ENCODE results near the gene RIMBP2.

RIMBP2 gene

DNA sequence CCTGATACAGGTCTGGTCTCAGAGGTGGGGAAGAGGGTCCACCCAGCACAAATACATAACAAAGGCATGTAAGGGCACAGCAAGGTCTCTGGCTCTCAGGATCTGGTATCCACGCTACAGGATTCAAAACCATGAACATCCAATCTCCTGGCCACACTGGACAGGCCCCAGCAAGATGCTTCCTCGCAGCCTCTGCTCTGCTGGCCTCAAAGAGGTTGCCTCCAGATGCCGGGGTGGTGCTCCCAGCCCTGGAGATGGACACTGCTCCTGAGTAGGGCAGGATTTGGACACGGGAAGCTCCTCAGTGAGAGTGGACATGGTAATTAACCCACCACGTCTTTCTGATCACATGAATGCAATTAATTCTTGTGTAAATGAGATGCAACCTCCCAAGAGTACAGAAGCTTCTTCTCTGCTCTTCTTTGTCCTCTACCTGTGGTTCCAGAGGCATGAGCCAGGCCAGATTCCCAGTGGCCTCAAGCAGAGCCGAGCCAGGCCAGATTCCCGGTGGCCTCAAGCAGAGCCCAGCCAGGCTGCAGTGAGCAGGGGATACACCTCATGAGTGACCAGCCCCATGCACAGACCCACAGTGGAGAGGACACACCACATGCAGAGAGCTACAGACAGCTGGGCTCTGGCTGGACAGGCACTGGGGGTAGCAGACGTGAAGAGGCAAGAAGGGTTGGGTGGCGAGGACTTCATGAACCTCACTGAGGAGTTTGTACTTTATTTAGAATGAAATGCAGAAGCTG is 192.1 kb downstream of the RIMBP2 start:
- TF ChIP-seq MYC (IDR thresholded peaks at IDR 0.05; ENCODE audit: low read depth, low read length) (no peak), POLR2A (IDR thresholded peaks at IDR 0.05; ENCODE audit: extremely low read depth, insufficient read length) (no peak)
- TF ChIP-seq, protein P1, sequence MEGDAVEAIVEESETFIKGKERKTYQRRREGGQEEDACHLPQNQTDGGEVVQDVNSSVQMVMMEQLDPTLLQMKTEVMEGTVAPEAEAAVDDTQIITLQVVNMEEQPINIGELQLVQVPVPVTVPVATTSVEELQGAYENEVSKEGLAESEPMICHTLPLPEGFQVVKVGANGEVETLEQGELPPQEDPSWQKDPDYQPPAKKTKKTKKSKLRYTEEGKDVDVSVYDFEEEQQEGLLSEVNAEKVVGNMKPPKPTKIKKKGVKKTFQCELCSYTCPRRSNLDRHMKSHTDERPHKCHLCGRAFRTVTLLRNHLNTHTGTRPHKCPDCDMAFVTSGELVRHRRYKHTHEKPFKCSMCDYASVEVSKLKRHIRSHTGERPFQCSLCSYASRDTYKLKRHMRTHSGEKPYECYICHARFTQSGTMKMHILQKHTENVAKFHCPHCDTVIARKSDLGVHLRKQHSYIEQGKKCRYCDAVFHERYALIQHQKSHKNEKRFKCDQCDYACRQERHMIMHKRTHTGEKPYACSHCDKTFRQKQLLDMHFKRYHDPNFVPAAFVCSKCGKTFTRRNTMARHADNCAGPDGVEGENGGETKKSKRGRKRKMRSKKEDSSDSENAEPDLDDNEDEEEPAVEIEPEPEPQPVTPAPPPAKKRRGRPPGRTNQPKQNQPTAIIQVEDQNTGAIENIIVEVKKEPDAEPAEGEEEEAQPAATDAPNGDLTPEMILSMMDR (IDR thresholded peaks at IDR 0.05; ENCODE audit: low read depth, low read length): no peak
- TF ChIP-seq, protein P2, sequence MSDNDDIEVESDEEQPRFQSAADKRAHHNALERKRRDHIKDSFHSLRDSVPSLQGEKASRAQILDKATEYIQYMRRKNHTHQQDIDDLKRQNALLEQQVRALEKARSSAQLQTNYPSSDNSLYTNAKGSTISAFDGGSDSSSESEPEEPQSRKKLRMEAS (IDR thresholded peaks at IDR 0.05; ENCODE audit: low read depth, low read length): no peak
- no peak overlapping the region for H3K4me3 ChIP-seq (ENCODE audit: low read depth, low read length)
- no peak for DNase-seq (ENCODE audit: low read depth)

DNA sequence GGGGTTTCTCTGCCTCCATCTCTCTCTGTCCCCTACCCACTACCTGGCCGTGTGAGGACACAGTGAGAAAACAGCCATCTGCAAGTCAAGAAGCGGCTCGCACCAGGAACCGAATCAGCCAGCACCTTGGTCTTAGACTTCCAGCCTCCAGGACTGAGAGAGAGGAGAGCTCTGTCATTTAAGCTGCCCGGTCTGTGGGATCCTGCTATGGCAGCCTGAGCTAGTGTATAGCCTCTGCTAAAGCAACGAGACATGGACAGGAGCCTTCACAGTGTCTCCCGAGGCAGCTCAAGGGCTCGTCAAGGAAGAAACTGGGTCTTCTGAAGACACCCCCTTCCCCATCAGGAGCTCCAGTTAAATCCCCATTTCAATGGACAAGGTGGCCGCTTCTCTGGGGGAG is 192.9 kb downstream of the RIMBP2 start:
- H3K4me3 ChIP-seq (ENCODE audit: low read depth, low read length): no peak overlapping the region
- DNase-seq (ENCODE audit: low read depth): no peak
- TF ChIP-seq, protein P1 (IDR thresholded peaks at IDR 0.05; ENCODE audit: low read depth, low read length): no peak

DNA sequence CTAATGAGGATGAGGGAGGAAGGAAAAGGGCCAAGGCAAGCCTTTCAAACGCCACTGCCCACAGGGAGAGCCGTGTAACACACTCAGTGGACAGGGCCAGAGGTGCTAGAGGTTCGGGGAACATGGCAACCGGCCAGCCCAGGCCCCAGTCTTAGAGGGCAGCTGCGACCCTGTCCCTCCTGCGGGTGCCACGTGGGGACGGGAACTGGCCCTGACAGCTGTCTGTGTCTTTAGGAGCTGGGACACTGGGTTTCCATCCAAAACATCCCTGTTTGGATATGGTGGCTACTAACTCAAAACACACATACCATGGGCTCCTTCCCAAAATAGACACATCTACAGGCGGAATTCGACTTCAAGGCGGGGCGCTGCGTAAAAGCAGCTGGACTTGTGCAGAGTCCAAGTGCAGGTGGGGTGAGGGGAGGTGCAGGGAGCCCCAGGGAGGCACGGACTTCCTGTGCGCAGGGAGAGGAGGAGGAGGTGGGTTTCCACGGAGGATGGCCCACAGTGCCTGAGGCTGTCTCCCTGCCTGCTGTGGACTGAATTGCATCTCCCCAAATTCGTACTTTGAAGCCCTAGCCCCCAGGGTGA is 193.8 kb downstream of the RIMBP2 start:
- H3K4me3 ChIP-seq (ENCODE audit: low read depth, low read length): no peak overlapping the region
- DNase-seq (ENCODE audit: low read depth): no peak
- TF ChIP-seq, protein P1 (IDR thresholded peaks at IDR 0.05; ENCODE audit: low read depth, low read length): no peak
- TF ChIP-seq POLR2A (IDR thresholded peaks at IDR 0.05; ENCODE audit: extremely low read depth, insufficient read length) (no peak), MYC (IDR thresholded peaks at IDR 0.05; ENCODE audit: low read depth, low read length) (no peak)
- TF ChIP-seq, protein P2 (IDR thresholded peaks at IDR 0.05; ENCODE audit: low read depth, low read length): no peak

DNA sequence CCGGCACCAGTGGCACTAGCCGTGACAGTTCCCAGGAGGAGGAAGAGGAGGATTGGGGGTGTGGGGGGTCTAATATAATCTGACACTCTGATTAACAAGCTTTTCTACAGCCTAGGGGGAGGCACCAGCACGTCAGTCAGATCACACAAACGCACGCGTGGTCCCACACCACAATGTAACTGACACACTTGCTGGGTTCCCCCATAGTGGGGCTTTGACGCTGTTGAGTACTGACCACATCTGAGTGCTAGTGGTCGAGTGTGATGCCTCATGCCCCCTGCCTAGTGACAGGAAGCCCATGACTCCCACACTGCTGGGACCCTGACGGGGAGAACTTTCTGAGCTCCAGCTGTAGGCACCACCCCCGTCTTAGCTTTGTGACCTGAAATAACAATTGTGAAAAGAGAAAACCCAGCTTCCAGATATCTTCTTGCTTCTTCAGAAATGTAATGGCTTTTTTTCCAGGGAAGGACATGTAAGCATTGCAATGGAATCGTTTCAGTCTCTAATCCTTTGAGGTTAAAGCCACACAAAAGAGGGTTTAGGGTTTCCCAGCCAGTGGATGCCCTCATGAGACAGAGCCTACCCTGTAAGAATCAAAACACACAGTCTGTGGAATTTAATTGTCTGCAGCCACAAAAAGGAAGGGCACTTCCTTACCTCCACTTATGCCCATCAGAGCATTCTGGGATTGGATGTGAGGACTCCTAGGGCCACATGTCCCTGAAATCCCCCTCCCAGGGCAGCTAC is 194.5 kb downstream of the RIMBP2 start:
- TF ChIP-seq MYC (IDR thresholded peaks at IDR 0.05; ENCODE audit: low read depth, low read length) (no peak), POLR2A (IDR thresholded peaks at IDR 0.05; ENCODE audit: extremely low read depth, insufficient read length) (no peak)
- TF ChIP-seq, protein P2 (IDR thresholded peaks at IDR 0.05; ENCODE audit: low read depth, low read length): no peak
- TF ChIP-seq, protein P1 (IDR thresholded peaks at IDR 0.05; ENCODE audit: low read depth, low read length): no peak
- H3K4me3 ChIP-seq (ENCODE audit: low read depth, low read length): no peak overlapping the region
- DNase-seq (ENCODE audit: low read depth): no peak

DNA sequence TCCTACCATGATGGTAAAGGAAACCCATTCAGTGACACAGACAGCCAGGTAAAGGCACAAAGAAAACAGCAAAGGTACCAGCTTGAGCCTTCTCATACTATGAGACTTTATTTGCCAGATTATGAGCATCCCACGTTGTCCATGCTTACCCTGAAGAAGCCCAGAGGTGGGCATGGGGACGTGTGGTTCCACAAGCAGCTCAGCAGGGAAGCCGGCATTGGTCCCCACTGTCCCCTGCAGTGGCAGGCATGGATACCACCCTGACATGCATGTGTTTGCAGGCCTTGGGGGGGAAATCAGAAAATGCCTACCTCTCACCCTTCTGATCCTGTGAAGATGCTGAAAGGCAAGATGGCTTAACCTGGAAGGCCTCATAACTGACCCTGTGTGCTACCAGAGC is 195.3 kb downstream of the RIMBP2 start:
- TF ChIP-seq POLR2A (IDR thresholded peaks at IDR 0.05; ENCODE audit: extremely low read depth, insufficient read length): no peak
- TF ChIP-seq, protein P1 (IDR thresholded peaks at IDR 0.05; ENCODE audit: low read depth, low read length): no peak
- TF ChIP-seq, protein P2 (IDR thresholded peaks at IDR 0.05; ENCODE audit: low read depth, low read length): no peak
- TF ChIP-seq MYC (IDR thresholded peaks at IDR 0.05; ENCODE audit: low read depth, low read length): no peak

More for the DNA sequence above, 195.3 kb downstream of the RIMBP2 start:
- H3K4me3 ChIP-seq (ENCODE audit: low read depth, low read length): no peak overlapping the region
- no peak for DNase-seq (ENCODE audit: low read depth)
